Natural killer cell (primary cell): ENCODE data around the gene STK39. TPM values are rescaled to one million over a fixed set of nuclear protein-coding genes. Genes with fewer than 3 reads are reported as not detected.

ENCODE experiments used
- ATAC-seq, 3 donors: fragments of 150-1000 bp in 2 of 3; fragments of 200-7000 bp in 1 of 3; cut with Tn5 transposase; 1 replicate in 1 of 3; 2 replicates in 2 of 3; pipeline ENCODE4 v1.10.0; 2021; ENCODE audit warnings: mild to moderate bottlenecking in 2 of 3, moderate library complexity in 2 of 3
- DNase-seq, 2 donors: peaks; one replicate each; pipeline versions ENCODE4 v3.0.0 to v3.0.0-alpha.2; 2013 to 2021; ENCODE audit warnings: mixed read lengths in 1 of 2
- H3K27ac ChIP-seq: one replicate; pipeline ENCODE4 v1.5.1; 2013; ENCODE audit warnings: mild to moderate bottlenecking, low read length
- H3K27me3 ChIP-seq: one replicate; pipeline ENCODE4 v1.6.1; 2013; ENCODE audit warnings: low read length; ENCODE audit not compliant: control insufficient read depth, insufficient read depth
- H3K36me3 ChIP-seq: one replicate; pipeline ENCODE4 v1.6.1; 2013; ENCODE audit warnings: low read length; ENCODE audit not compliant: control insufficient read depth, insufficient read depth
- H3K4me1 ChIP-seq: one replicate; pipeline ENCODE4 v1.6.1; 2013; ENCODE audit warnings: low read length; ENCODE audit not compliant: control insufficient read depth, insufficient read depth
- H3K4me3 ChIP-seq: one replicate; pipeline ENCODE4 v1.5.1; 2013; ENCODE audit warnings: low read length
- H3K9me3 ChIP-seq: one replicate; pipeline ENCODE4 v1.6.1; 2013; ENCODE audit warnings: low read length; ENCODE audit not compliant: control insufficient read depth, insufficient read depth
- H3K27ac Mint-ChIP-seq, 2 donors: one replicate each; pipeline ENCODE4 v1.8.0; 2022; ENCODE audit warnings: mild to moderate bottlenecking in 2 of 2, mixed read lengths in 2 of 2, moderate library complexity in 1 of 2
- H3K27me3 Mint-ChIP-seq, 2 donors: one replicate each; pipeline ENCODE4 v1.8.0; 2022; ENCODE audit warnings: low read depth in 2 of 2, mixed read lengths in 2 of 2
- H3K36me3 Mint-ChIP-seq: one replicate; pipeline ENCODE4 v1.8.0; 2022; ENCODE audit warnings: mixed read lengths
- H3K4me1 Mint-ChIP-seq, 2 donors: one replicate each; pipeline ENCODE4 v1.8.0; 2022; ENCODE audit warnings: mixed read lengths in 2 of 2
- H3K4me3 Mint-ChIP-seq: one replicate; pipeline ENCODE4 v1.8.0; 2022; ENCODE audit warnings: mild to moderate bottlenecking, moderate library complexity, mixed read lengths
- H3K9me3 Mint-ChIP-seq, 2 donors: one replicate each; pipeline ENCODE4 v1.8.0; 2022; ENCODE audit warnings: mixed read lengths in 2 of 2
- CTCF ChIP-seq: fragments of 200-600 bp; IDR thresholded peaks from one replicate; pipeline ENCODE4 v1.8.0; 2022; ENCODE audit warnings: antibody characterized with exemption
- WGBS: methylation state at CpG from one replicate; pipeline ENCODE4 v1.1.7; 2013; ENCODE audit warnings: missing lambda C conversion rate; ENCODE audit not compliant: insufficient coverage; 5-methylcytosine and 5-hydroxymethylcytosine counted together
- intact Hi-C: fragments of 100-400 bp; cut with micrococcal nuclease; formaldehyde crosslinking; loops from one replicate; pipeline ENCODE4 v1.14.2; 2022
- total RNA-seq, 4 donors: library from RNA; stranded (reverse); fragments of 120-200 nt in 1 of 4; gene quantifications; one replicate each; pipeline versions ENCODE4 v1.2.3 to v1.2.4, GENCODE V29; 2013 to 2022

The STK39 gene
- total RNA-seq, 3 donors from 2014 or later (not counting 1 experiment from before 2014, with no cell fraction given): 53.3 to 79.3 (median 66.6) TPM

GRCh38 chr2:168015274-168015953 is 232.0 kb downstream of the STK39 start:
- peaks cover 3% of the 10 kb centered on the region for H3K4me1 ChIP-seq
- peaks cover 15% of the 10 kb centered on the region for H3K36me3 ChIP-seq
- intact Hi-C loops: no loop called here
- Mint-ChIP-seq H3K4me3 (no peak overlapping the region), H3K27me3 (no peaks in the 10 kb centered on the region), H3K36me3 (no peaks in the 10 kb centered on the region), H3K27ac (no peak overlapping the region), H3K9me3 (no peaks in the 10 kb centered on the region), H3K4me1 (peaks cover 15 to 16% of the 10 kb centered on the region in 2 donors)
- no peak overlapping the region for H3K4me3 ChIP-seq
- H3K9me3 ChIP-seq: no peaks in the 10 kb centered on the region
- ATAC-seq (no peak), DNase-seq (no peak)
- TF ChIP-seq CTCF: no peak
- WGBS: 95% methylated on average over 3 of the region's 3 CpGs
- H3K27ac ChIP-seq: no peak overlapping the region
- H3K27me3 ChIP-seq: no peaks in the 10 kb centered on the region

GRCh38 chr2:168009900-168010299 is 237.5 kb downstream of the STK39 start:
- Histone ChIP-seq H3K4me3 (no peak overlapping the region), H3K9me3 (no peaks in the 10 kb centered on the region), H3K36me3 (peaks cover 32% of the 10 kb centered on the region), H3K27me3 (no peaks in the 10 kb centered on the region), H3K4me1 (peaks cover 3% of the 10 kb centered on the region), H3K27ac (no peak overlapping the region)
- ATAC-seq (no peak), DNase-seq (no peak)
- intact Hi-C loops: no loop called here
- Mint-ChIP-seq H3K4me3 (no peak overlapping the region), H3K27ac (peak overlapping the region in 1 of 2 donors; percentile 0), H3K9me3 (no peaks in the 10 kb centered on the region), H3K36me3 (no peaks in the 10 kb centered on the region), H3K27me3 (no peaks in the 10 kb centered on the region), H3K4me1 (peaks cover 17 to 36% of the 10 kb centered on the region in 2 donors)
- WGBS: 100% methylated on average over 1 of the region's 1 CpG
- TF ChIP-seq CTCF: no peak

- WGBS: 98% methylated on average over 3 of the region's 3 CpGs
- ATAC-seq: no peak
These were observed 238.7 kb downstream of the STK39 start for GRCh38 chr2:168008646-168009195.

More at GRCh38 chr2:168008646-168009195, 238.7 kb downstream of the STK39 start:
- H3K4me3 ChIP-seq: no peak overlapping the region
- intact Hi-C loops: no loop called here
- H3K9me3 ChIP-seq: no peaks in the 10 kb centered on the region
- no peak for DNase-seq
- no peaks in the 10 kb centered on the region for H3K27me3 ChIP-seq
- TF ChIP-seq CTCF: no peak
- H3K27ac ChIP-seq: no peak overlapping the region
- H3K4me1 ChIP-seq: no peaks in the 10 kb centered on the region
- no peaks in the 10 kb centered on the region for H3K36me3 Mint-ChIP-seq
- peaks cover 20 to 43% of the 10 kb centered on the region in 2 donors for H3K4me1 Mint-ChIP-seq
- peaks cover 28% of the 10 kb centered on the region for H3K36me3 ChIP-seq
- peak overlapping the region in 1 of 2 donors; percentile 0 for H3K27ac Mint-ChIP-seq
- no peaks in the 10 kb centered on the region for H3K9me3 Mint-ChIP-seq
- H3K4me3 Mint-ChIP-seq: no peak overlapping the region
- no peaks in the 10 kb centered on the region for H3K27me3 Mint-ChIP-seq
